Measurements from ENCODE around the gene DDX53.

DDX53 gene

DNA sequence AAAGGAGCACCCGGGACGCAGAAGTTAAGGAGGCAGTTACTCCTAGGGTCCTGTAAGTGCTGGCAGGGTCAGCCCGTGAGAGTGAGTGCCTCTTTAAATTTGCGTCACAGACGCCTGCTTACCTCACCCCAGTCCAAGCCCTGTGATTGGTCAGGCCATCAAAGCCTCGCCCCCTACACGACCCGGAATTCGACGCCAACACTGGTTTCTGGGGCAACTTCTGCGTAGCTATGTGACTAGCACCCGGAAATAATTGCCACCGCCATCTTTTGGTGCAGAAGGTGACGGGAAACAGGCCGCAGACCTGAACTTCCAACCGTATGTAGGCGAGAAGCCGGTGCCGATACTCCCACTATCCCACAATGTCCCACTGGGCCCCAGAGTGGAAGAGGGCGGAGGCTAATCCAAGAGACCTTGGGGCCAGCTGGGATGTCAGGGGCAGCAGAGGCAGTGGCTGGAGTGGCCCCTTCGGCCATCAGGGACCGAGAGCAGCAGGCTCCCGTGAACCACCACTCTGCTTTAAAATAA lies at the start of gene DDX53:
TSS of gene DDX53 (plus strand) at position 265 of the 528 bp plus-strand sequence. CDS start at position 363, 98 bp downstream.
- no peak for DNase-seq (ENCODE audit: low read depth)

DNA sequence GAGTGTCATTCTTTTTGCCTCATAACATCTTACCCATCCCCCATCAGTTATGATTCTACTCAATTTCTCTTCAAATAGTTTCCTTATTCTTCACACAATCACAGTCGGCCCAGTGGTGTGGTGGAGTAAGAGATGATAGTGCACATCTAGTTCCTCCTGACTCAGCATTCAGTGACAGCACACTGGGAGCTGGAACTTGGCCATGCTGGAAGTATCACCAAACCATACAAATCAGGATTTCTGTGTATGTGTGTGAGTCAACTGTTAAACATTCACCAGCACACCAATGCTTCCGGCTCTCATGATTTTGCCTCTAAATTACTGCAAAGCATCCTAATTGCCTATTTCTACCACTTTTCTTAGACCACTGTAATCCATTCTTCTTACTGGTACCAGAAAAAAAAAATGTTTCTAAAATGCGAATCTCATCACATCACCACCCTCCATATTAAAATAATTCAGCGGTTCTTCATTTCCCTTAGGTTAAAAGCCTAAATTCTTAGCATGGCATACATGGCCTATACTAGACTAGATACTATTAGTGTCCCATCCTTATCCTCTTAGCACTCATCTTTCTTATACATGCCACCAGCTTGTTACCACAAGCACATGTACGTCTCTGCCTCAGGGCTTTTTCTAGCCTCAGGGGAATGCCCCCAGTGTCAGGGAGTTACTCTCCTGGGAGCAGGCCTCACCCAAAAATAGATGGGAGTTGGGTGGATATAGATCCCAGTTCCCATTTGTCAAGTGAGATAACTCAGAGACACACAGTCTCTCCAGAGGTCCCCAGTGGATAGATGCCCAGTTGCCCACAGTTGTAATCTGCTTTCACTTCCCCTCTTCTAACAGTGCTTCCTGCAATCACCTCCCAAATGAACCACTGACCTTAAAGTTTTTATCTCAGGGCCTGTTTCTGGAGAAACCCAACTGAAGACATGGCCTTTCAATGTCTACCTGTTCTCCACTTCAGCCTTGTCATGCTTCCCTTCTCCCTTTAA lies 49.2 kb upstream of the DDX53 start:
- DNase-seq (ENCODE audit: low read depth) = no peak

DNA sequence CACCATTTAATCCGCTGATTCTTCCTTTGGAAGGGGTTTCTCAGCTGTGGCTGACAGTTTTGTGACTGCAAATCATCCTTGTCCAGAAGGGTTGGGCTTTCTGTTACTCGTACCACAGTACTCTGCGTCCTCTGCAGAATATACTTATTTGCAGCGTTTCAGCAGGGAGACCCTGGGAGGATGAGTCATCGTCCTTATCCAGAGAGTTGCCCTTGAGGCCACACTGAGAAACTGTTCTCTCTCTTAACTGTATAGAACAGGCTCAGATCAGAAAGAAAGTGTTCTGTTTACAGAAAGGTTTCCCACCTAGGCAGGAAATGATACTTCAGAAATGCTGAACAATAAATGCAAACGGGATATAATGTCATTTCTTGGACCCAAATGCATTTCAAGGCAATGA lies 47.8 kb upstream of the DDX53 start:
- no peak for DNase-seq (ENCODE audit: low read depth)

DNA sequence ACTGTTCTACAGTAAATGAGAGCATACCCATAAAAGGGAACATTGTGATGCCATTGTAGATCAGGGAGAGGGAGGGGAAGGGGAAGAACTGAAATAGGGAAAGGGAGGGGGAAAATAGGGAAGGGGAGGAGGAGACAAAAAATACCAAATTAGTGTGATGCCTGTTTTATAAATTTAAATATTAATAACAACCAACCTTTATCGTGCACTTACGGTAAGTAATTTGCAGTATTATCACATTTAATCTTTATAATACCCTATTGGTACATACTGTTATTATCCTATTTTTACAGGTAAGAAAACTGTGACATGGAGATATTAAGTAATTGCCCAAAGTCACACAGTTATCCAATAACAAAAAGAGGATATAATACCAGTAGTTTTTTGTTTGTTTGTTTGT lies 41.5 kb upstream of the DDX53 start:
- DNase-seq (ENCODE audit: low read depth) = no peak

DNA sequence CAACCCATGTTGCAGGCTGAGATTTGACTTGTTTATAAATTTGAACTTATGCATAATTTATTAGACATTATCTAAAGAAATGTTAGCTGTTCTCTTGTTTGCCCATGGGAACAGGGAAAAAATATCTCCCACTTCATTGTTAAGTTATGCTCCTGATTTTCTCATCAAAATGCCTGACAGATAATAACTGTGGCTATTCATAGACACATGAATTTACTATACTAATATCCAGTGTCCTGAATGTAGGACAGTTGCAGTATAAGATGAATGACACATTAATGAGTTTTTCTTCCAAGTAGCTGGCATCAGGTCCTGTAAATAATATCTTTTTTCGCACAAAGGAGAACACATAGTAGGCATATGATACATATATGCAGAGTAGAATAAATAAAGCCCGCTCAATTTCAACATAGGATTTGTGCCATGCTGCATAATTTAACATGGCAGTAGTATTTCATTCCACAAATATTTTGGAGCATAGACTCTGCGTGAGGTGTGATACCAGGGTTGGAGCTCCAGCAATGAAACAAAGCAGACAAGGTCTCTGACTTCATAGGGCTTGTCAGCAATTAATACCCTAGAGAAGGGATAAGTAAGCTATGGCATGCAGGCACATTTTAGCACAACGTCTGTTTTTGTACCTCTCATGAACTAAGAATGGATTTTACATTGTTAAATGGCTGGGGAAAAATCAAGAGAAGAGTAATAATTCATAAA lies 40.4 kb upstream of the DDX53 start:
- DNase-seq (ENCODE audit: low read depth) = no peak

DNA sequence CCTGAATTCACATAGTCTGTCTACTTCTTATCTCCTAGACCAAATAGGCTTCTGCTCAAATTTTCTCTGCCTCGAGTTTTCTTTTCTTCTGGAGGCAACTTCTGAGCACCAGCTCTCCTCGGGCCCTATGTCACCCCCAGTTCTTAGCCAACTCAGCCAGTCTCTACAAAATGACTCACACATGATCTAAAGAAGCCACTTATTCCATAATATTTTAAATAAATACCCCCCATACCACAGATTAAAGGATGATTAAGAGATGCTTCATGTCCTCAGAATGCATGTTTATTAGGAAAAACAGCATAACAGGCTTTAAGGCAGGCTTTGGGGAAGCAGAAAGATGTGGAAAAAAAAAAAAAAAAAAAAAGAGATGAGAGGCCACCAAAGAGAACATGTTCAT lies 36.6 kb upstream of the DDX53 start:
- no peak for DNase-seq (ENCODE audit: low read depth)

DNA sequence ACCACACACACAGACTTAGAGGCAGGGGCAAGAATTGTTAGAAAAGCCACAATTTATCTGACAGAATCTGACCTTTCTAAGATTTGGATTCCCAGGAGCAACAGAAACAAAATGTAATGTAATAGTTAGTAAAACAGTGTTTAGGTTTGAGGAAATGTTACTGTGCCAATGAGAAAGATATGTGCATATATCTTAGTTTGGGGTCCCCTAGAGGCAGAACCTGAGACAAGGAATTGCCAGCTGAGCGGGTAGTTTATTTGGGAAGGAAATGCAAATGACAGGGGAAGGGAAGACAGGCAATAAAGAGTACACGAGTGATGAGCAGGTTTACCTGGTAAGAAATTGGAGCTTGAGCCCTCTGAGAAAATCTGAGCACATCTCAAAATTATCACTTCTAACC lies 31.3 kb upstream of the DDX53 start:
- no peak for DNase-seq (ENCODE audit: low read depth)

DNA sequence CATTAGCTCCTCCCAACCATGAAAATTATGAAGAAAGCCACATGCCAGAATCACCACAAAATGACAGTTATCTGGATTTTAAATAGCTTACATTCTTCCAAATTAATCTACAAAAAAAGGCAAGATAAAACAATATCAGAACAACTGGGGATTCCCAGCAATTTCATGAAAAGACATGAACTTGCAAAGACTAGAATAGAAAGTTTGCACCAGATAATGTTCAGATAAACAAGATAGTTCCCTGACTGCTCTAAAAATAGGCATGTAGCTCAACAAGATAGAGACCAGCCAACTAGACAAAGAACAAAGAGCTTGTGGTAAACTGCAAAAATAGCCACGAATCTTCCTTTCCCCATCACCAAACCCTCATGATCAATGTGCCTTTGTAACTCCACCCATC lies 30.3 kb upstream of the DDX53 start:
- no peak for DNase-seq (ENCODE audit: low read depth)

DNA sequence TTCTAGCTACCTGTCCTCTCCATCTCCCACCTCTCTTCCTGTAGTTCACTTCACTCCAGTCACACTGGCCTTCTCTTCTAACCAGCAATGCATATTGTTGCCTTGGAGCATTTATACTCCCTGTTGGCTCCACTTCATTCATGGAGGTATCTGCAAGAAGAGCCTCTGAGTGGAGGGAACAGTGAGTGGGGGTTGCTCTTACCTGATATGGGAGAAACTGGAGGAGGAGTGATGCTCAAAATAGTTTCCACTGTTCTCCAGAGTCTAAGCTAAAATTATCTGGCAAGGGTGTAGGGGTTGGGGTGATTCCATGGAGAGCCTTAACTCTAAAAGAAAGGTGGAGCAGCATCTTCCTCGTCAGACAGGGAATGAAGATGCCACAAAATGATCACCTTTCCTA lies 28.9 kb upstream of the DDX53 start:
- no peak for DNase-seq (ENCODE audit: low read depth)

DNA sequence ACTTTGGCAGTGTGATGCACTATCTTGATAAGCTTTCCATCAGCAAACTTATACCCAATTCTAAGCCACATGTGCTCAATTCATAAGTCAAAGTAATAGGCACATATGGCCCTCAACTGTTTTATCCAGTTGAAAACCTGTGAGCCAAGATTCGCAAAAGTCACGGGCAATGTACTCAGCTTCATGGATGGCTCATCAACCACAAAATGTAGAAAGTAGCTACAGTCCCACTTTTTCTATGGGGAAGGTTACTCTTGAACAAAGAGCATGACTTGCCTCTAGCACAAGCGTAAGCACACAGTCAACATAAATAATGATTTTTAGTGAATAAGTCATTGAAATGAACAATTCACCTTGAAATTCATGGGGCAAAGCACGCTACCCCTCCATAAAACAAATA lies 25.1 kb upstream of the DDX53 start:
- DNase-seq (ENCODE audit: low read depth) = no peak

DNA sequence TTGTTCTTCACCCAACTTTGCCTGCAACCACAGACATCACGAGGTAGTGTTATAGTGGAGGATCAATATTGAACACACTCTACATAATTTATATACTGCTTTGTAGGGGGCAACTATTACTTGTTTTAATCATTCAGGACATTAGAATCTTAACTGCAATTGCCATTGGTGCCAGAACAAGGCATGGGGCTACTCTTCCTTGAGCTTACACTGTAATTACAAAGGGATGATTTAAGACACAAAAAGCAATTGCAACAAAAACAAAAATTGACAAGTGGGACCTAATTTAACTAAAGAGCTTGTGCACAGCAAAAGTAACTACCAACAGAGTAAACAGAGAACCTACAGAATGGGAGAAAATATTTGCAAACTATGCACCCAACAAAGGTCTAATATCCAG lies 24.0 kb upstream of the DDX53 start:
- no peak for DNase-seq (ENCODE audit: low read depth)

DNA sequence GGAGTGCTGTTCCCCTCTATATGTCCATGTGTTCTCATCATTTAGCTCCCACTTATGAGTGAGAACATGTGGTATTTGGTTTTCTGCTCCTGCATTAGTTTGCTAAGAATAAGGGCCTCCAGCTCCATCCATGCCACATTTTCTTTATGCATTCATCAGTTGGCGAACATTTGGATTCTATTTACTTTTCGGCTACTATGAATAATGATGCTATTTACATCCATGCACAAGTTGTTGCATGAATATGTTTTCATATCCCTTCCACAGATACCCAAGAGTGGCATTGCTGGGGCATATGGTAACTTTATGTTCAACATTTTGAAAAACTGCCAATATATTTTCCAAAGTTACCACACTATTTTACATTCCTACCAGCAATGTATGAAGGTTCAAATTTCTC lies 13.8 kb upstream of the DDX53 start:
- no peak for DNase-seq (ENCODE audit: low read depth)

DNA sequence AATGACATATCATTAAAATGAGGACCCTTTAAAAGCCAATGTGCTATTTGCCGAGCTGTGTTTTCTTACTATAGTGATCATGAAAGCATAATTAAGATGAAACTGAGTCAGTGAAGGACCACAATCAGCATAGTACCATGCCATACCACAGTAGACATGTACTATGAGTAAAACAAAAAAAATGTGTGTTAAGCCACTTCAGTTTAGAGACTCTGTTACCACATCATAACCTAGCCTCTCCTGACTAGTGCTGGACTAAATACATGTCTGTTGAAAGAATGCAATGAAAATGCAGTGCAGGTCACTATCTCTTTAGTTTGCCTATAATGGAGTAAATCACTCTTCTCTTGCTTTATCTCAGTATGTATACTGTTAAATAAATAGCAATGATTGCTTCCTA lies 12.3 kb upstream of the DDX53 start:
- no peak for DNase-seq (ENCODE audit: low read depth)

DNA sequence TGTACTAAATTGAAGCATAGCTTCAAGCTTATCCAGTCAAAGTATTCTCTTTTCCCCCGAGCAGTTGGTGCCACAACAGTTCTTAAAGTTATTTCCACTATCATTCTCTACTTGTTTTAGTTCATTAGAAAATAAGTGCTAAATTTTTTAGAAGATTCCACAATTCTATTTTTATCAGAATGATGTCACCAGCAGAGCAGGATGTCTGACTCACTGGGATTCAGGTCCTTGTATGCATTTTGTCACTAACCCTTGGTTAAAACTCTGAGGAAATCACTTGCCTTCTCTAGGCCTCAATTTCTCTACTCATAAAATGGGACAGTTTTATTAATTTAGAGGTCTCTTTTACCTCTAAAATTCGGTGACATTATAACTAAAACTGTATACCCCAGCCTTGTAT lies 3.4 kb downstream of the DDX53 start:
- no peak for DNase-seq (ENCODE audit: low read depth)

DNA sequence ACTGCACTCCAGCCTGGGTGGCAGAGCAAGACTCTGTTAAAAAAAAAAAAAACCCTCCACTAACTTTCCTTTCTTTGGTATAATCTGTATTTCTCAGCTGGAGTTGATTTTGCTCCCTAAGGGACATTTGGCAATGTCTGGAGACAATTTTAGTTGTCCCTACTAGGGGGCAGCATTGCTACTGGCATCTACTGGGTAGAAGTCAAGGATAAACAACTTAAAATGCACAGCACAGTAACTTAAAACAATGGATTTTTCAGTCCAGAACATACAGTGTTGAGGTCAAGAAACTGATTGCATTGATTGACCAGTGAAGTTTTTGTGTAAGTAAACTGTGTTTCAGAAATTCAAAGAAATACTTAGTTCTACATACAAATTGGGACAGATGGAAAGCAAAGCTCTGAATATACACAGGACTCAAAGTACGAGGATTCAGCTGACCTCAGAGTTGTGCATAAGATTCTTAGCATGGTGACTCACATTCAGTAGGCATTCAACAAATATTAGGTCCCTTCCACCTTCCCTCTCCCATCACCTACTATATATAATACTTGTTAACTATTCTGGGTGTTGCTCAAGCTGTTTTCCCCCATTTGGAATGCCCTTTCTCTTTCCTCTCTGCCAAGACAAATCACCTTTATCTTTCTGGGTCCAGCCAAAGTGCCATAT lies 8.8 kb downstream of the DDX53 start:
- DNase-seq (ENCODE audit: low read depth) = no peak

DNA sequence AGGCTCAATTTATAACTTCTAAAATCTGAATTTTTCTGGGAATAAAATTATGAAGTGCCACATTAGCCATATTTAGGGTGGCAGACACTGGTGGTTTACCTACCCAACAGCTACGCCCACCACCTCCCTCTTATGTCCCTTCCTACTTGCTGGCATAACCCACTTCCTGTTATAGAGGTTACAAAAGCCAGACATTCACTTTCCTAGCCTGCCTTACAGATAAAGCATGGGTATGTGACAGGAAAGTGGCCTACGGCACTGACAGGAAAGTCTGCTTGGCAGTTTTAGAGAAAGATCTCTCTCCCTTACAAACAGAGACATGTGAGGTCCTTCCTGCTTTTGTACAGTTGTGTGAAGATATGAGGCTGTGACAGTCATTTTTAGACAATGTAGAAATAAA lies 12.4 kb downstream of the DDX53 start:
- DNase-seq (ENCODE audit: low read depth) = no peak

DNA sequence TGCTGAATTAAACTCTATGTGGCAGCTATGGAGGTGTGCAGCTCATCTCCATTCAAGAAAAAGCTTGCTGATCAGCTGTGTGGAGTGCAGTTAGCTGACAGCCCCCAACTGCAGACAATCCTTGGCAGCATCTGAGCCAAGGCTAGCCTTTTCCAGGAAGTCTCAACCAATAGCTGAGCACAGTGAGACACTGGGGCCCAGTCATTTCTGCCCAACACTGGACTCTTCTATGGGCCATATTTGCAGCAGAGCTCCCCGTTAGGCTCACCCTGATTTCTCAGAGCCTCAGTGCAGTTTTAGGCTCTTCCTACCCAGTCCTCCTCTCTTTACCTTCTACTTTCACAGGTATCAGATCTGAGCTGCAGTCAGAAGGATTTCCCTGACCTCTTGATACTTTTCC lies 12.9 kb downstream of the DDX53 start:
- no peak for DNase-seq (ENCODE audit: low read depth)

DNA sequence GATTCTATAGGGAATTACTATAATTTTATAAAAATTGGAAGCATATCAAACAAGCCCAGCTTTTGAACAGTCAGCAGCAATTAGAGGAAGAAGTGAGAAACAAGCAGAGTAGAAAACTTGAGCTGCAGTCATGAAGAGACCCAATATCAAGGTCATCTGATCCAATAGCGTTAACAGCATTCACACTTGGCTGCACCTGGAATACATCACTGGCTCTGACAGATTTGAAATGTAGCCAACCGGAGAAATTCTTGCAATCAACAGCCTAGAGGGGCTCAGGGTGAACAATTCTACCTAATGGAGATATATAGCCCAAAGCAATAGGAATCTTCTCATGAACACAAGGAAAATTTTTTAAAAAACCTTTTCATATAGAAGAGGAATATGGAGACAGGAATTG lies 13.6 kb downstream of the DDX53 start:
- no peak for DNase-seq (ENCODE audit: low read depth)

DNA sequence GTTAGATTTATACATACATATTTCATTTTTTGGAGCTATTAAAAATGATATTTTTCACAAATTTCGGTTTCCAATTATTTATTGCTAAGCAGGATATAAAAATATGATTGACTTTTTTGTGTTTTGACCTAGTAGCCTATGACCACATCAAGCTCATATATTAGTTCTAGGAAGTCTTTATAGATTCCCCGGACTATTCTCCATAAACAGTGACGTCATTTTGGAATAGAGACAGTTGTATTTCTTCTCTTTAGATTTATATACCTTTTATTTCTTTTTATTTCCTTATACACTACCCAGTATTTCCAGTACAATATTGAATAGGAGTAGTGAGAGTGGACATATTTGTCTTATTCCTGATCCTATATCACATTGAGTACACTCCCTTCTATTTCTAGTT lies 31.8 kb downstream of the DDX53 start:
- DNase-seq (ENCODE audit: low read depth) = no peak

DNA sequence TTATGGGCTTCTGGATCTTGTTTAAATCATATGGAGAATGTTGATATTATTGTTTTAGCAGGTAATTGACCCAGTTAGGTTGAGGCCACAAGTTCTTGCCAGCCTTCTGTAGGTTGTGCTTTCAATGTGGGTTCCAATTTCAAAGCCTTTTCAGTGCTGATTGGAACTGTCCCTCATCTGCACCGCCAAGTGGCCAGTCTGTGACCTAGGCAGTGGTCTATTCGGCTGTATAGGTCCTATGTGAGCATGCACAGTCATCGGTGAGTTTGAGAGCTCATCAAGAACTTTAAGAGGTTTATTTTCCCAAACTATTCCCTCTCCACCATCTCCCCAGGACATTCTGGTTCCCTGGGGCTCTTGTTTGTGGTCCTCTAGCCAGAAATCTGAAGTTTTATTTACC lies 35.7 kb downstream of the DDX53 start:
- no peak for DNase-seq (ENCODE audit: low read depth)

DNA sequence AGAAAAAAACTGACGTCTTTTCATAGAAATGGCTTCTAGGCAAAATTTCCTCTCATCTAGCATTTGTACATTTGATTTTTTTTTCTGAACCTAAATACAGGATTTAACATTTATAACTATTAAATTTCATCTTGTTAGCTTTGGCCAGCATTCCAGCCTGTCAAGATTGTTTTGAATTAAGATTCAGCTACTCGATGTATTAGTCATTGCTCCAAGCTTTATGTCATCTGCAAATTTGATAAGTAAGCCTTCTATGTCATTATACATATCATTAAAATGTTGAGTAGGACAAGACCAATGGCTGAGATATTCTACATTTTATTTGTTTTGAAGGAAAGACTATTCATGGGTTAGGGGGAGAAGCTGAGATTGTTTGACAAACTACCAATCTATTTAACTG lies 46.7 kb downstream of the DDX53 start:
- no peak for DNase-seq (ENCODE audit: low read depth)

DNA sequence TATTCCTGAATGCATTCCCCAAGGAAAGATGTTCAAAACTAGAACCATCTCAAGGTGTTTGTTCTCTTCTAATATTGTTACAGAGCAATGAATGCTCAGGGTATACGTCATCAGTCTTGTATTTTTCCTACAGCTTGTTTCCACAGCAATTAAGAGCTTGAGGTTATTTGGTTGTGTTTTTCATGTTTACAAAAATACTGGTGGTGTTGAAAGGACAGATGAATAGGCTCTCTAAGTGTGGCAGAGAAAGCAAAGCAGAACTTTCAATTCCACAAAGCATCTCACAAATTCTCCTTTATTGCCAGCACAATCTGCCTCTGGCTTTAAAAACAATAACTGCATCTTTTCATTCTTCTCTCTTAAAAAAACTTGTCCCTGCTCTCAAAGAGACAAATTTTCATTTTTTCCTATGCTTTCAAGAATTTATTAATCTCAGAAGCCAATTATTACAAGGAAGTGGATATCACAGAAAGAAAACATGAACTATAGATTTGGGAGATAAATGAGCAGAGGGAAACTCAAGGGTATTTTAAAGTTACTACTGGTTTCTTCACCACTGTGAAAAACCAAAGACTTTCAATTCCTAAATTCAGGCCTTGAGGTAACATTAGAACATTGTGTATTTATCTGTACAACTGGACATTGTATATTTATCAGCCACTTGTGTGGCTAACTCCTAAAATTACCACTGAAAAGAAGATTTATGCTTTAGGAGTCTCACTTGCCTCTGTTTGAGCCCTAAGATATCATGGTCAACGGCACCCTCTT lies 49.2 kb downstream of the DDX53 start:
- no peak for DNase-seq (ENCODE audit: low read depth)
